Liver (tissue), 9 donors: ENCODE measurements around the gene SLC29A3. TPM values are rescaled to one million over a fixed set of nuclear protein-coding genes. Genes with fewer than 3 reads are reported as not detected.

Experiments
- DNase-seq: peaks from one replicate; pipeline ENCODE4 v3.0.0-alpha.2; 2017; ENCODE audit warnings: low spot score
- H3K27ac ChIP-seq, 2 donors: one replicate each; pipeline ENCODE4 v1.7.0; 2013; ENCODE audit warnings: inconsistent platforms in 2 of 2, low read length in 2 of 2, control low read depth in 1 of 2, low read depth in 1 of 2, mild to moderate bottlenecking in 1 of 2
- H3K27me3 ChIP-seq, 4 donors: one replicate each; pipeline versions ENCODE4 v1.6.1 to v1.7.0; 2013; ENCODE audit warnings: low read length in 3 of 4, inconsistent platforms in 1 of 4, mild to moderate bottlenecking in 1 of 4, moderate library complexity in 1 of 4; ENCODE audit not compliant: control insufficient read depth in 4 of 4, insufficient read depth in 4 of 4
- H3K36me3 ChIP-seq, 4 donors: one replicate each; pipeline versions ENCODE4 v1.6.1 to v1.7.0; 2013; ENCODE audit warnings: low read length in 3 of 4, mild to moderate bottlenecking in 3 of 4, low read depth in 1 of 4, moderate library complexity in 1 of 4; ENCODE audit not compliant: control insufficient read depth in 4 of 4, insufficient read depth in 3 of 4
- H3K4me1 ChIP-seq, 4 donors: one replicate each; pipeline versions ENCODE4 v1.6.1 to v1.7.0; 2013; ENCODE audit warnings: low read length in 3 of 4, mild to moderate bottlenecking in 3 of 4, moderate library complexity in 1 of 4; ENCODE audit not compliant: control insufficient read depth in 4 of 4, insufficient read depth in 4 of 4
- H3K4me3 ChIP-seq, 3 donors: one replicate each; pipeline versions ENCODE4 v1.6.1 to v1.7.0; 2013; ENCODE audit warnings: low read length in 3 of 3, control low read depth in 1 of 3, low read depth in 1 of 3, mild to moderate bottlenecking in 1 of 3
- H3K9ac ChIP-seq, 2 donors: one replicate each; pipeline ENCODE4 v1.7.0; 2013; ENCODE audit warnings: low read length in 2 of 2, mild to moderate bottlenecking in 2 of 2, moderate library complexity in 2 of 2, control low read depth in 1 of 2, low read depth in 1 of 2
- H3K9me3 ChIP-seq, 4 donors: one replicate each; pipeline versions ENCODE4 v1.6.1 to v1.7.0; 2013; ENCODE audit warnings: low read length in 3 of 4; ENCODE audit not compliant: control insufficient read depth in 4 of 4
- FOXA1 ChIP-seq: IDR thresholded peaks from 2 replicates; pipeline ENCODE4 v1.6.1; 2016; ENCODE audit warnings: antibody characterized with exemption
- FOXA2 ChIP-seq: IDR thresholded peaks from 2 replicates; pipeline ENCODE4 v1.6.1; 2016; ENCODE audit warnings: antibody characterized with exemption
- GABPA ChIP-seq, 2 donors: IDR thresholded peaks in 1 of 2; conservative IDR thresholded peaks in 1 of 2; 2 replicates each; pipeline ENCODE4 v1.6.1; 2016; ENCODE audit warnings: antibody characterized with exemption in 2 of 2, mild to moderate bottlenecking in 1 of 2, moderate library complexity in 1 of 2
- HNF4A ChIP-seq, 2 donors: conservative IDR thresholded peaks; 2 replicates each; pipeline ENCODE4 v1.6.1; 2016; ENCODE audit warnings: antibody characterized with exemption in 2 of 2, mild to moderate bottlenecking in 2 of 2
- HNF4G ChIP-seq: IDR thresholded peaks from 2 replicates; pipeline ENCODE4 v1.6.1; 2016; ENCODE audit warnings: antibody characterized with exemption
- JUND ChIP-seq, 2 donors: IDR thresholded peaks; 2 replicates each; pipeline ENCODE4 v1.6.1; 2016; ENCODE audit warnings: antibody characterized with exemption in 2 of 2
- NR2F2 ChIP-seq: IDR thresholded peaks from 2 replicates; pipeline ENCODE4 v1.6.1; 2016; ENCODE audit warnings: antibody characterized with exemption
- RAD21 ChIP-seq, 2 donors: IDR thresholded peaks; 2 replicates each; pipeline ENCODE4 v1.6.1; 2016; ENCODE audit warnings: antibody characterized with exemption in 2 of 2, mild to moderate bottlenecking in 2 of 2
- RXRA ChIP-seq, 2 donors: IDR thresholded peaks; 2 replicates each; pipeline ENCODE4 v1.6.1; 2017 to 2018; ENCODE audit warnings: antibody characterized with exemption in 2 of 2, mild to moderate bottlenecking in 1 of 2
- SP1 ChIP-seq: IDR thresholded peaks from 2 replicates; pipeline ENCODE4 v1.6.1; 2018; ENCODE audit warnings: antibody characterized with exemption, mild to moderate bottlenecking
- TAF1 ChIP-seq: conservative IDR thresholded peaks from 2 replicates; pipeline ENCODE4 v1.6.1; 2016; ENCODE audit warnings: antibody characterized with exemption, mild to moderate bottlenecking
- YY1 ChIP-seq: IDR thresholded peaks from 2 replicates; pipeline ENCODE4 v1.6.1; 2016; ENCODE audit warnings: antibody characterized with exemption, mild to moderate bottlenecking
- WGBS: extraction: QIAGEN DNeasy Blood & Tissue Kit; methylation state at CpG from one replicate; pipeline ENCODE4 v1.1.7; 2013; 5-methylcytosine and 5-hydroxymethylcytosine counted together
- polyA plus RNA-seq, 2 donors: library from polyadenylated mRNA; stranded (reverse) in 1 of 2; unstranded in 1 of 2; fragments of 200-250 nt in 1 of 2; fragments of >200 nt in 1 of 2; fragmentation: Nextera tagmentation in 1 of 2; extraction: Ambion mirVana in 1 of 2; gene quantifications; one replicate each; pipeline versions ENCODE4 v1.2.1 to v1.2.3, GENCODE V29; 2013 to 2015
- total RNA-seq, 2 donors: library from RNA; depleted of rRNA; stranded (reverse); fragments of >200 nt; gene quantifications; one replicate each; pipeline ENCODE4 v1.2.3, GENCODE V29; 2014
- TF ChIP-seq, protein P1 (sequence below): IDR thresholded peaks from 2 replicates; pipeline ENCODE4 v1.6.1; 2016; ENCODE audit warnings: antibody characterized with exemption
- TF ChIP-seq, protein P2 (sequence below): fragments of 150-350 bp; IDR thresholded peaks from 2 replicates; pipeline ENCODE4 v1.5.1; 2017; ENCODE audit warnings: improper control_type of control experiment, low read depth, low read length; ENCODE audit not compliant: missing input control
- TF ChIP-seq, protein P3 (sequence below): IDR thresholded peaks from 2 replicates; pipeline ENCODE4 v1.6.1; 2016; ENCODE audit warnings: antibody characterized with exemption, mild to moderate bottlenecking
- TF ChIP-seq, protein P4 (sequence below): IDR thresholded peaks from 2 replicates; pipeline ENCODE4 v1.6.1; 2016; ENCODE audit warnings: antibody characterized with exemption
- TF ChIP-seq, protein P5 (sequence below): IDR thresholded peaks from 2 replicates; pipeline ENCODE4 v1.6.1; 2016; ENCODE audit warnings: antibody characterized with exemption
- donor health status: healthy.
- donor health status: healthy.
- donor health status: healthy.
- donor health status: healthy.
- donor health status: healthy.

The SLC29A3 gene
- total and polyA plus RNA-seq, 4 donors: 3.1 to 11.9 (median 5.3) TPM

DNA sequence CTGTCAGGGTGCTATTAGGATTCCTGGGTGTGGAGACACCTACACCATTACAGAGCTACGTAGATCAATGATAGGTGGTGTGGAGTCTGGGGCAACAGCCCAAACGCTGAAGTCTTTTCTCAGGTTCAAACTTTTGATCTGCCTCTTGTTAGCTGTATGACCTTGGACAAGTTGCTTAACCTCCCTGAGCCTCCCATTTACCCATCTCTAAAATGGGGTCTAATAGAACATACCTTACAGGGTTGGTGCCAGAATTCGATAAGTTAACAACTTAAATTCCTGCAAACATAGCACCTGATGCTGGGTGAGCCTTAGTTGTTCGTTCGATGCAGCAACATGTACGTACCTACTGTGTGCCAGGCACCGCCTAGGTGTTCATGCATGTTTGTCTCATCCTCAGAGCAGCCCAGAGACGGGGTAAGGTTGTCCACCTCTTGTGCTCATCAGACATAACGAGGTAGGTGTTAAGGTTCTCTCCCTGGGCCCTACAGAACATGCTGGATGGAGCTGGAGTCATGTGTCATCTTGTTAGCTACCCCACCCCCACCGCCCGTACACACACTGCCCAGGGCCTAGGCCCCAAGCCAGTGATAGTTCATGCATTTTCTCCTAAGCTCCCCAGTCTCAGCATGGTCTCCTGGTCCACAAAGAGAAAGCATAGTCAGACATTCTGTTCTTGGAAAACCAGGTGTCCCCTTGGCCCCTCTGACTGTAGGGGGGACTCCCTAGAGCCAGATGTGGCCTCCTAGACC, 41.0 kb upstream of the SLC29A3 start:
- DNase-seq: no peak
- Histone ChIP-seq H3K9ac (no peak overlapping the region), H3K4me1 (peaks cover 0 to 4% (median 0%) of the 10 kb centered on the region in 4 donors), H3K9me3 (no peaks in the 10 kb centered on the region), H3K36me3 (no peaks in the 10 kb centered on the region), H3K27me3 (no peaks in the 10 kb centered on the region), H3K4me3 (no peak overlapping the region), H3K27ac (no peak overlapping the region)
- WGBS: 89% methylated on average over 11 of the region's 11 CpGs
- TF ChIP-seq JUND (IDR thresholded peaks at IDR 0.05) (no peak), FOXA2 (no peak), HNF4G (no peak), HNF4A (conservative IDR thresholded peaks at IDR 0.05) (no peak), NR2F2 (no peak), GABPA (IDR thresholded peaks at IDR 0.05 in 1 of 2, conservative IDR thresholded peaks at IDR 0.05 in 1 of 2) (no peak), RAD21 (IDR thresholded peaks at IDR 0.05) (no peak), YY1 (no peak), FOXA1 (no peak), RXRA (IDR thresholded peaks at IDR 0.05) (no peak), TAF1 (no peak), SP1 (no peak)
- TF ChIP-seq, protein P1, sequence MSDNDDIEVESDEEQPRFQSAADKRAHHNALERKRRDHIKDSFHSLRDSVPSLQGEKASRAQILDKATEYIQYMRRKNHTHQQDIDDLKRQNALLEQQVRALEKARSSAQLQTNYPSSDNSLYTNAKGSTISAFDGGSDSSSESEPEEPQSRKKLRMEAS: no peak
- TF ChIP-seq, protein P2, sequence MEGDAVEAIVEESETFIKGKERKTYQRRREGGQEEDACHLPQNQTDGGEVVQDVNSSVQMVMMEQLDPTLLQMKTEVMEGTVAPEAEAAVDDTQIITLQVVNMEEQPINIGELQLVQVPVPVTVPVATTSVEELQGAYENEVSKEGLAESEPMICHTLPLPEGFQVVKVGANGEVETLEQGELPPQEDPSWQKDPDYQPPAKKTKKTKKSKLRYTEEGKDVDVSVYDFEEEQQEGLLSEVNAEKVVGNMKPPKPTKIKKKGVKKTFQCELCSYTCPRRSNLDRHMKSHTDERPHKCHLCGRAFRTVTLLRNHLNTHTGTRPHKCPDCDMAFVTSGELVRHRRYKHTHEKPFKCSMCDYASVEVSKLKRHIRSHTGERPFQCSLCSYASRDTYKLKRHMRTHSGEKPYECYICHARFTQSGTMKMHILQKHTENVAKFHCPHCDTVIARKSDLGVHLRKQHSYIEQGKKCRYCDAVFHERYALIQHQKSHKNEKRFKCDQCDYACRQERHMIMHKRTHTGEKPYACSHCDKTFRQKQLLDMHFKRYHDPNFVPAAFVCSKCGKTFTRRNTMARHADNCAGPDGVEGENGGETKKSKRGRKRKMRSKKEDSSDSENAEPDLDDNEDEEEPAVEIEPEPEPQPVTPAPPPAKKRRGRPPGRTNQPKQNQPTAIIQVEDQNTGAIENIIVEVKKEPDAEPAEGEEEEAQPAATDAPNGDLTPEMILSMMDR: no peak
- TF ChIP-seq, protein P3, sequence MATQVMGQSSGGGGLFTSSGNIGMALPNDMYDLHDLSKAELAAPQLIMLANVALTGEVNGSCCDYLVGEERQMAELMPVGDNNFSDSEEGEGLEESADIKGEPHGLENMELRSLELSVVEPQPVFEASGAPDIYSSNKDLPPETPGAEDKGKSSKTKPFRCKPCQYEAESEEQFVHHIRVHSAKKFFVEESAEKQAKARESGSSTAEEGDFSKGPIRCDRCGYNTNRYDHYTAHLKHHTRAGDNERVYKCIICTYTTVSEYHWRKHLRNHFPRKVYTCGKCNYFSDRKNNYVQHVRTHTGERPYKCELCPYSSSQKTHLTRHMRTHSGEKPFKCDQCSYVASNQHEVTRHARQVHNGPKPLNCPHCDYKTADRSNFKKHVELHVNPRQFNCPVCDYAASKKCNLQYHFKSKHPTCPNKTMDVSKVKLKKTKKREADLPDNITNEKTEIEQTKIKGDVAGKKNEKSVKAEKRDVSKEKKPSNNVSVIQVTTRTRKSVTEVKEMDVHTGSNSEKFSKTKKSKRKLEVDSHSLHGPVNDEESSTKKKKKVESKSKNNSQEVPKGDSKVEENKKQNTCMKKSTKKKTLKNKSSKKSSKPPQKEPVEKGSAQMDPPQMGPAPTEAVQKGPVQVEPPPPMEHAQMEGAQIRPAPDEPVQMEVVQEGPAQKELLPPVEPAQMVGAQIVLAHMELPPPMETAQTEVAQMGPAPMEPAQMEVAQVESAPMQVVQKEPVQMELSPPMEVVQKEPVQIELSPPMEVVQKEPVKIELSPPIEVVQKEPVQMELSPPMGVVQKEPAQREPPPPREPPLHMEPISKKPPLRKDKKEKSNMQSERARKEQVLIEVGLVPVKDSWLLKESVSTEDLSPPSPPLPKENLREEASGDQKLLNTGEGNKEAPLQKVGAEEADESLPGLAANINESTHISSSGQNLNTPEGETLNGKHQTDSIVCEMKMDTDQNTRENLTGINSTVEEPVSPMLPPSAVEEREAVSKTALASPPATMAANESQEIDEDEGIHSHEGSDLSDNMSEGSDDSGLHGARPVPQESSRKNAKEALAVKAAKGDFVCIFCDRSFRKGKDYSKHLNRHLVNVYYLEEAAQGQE: no peak
- TF ChIP-seq, protein P4, sequence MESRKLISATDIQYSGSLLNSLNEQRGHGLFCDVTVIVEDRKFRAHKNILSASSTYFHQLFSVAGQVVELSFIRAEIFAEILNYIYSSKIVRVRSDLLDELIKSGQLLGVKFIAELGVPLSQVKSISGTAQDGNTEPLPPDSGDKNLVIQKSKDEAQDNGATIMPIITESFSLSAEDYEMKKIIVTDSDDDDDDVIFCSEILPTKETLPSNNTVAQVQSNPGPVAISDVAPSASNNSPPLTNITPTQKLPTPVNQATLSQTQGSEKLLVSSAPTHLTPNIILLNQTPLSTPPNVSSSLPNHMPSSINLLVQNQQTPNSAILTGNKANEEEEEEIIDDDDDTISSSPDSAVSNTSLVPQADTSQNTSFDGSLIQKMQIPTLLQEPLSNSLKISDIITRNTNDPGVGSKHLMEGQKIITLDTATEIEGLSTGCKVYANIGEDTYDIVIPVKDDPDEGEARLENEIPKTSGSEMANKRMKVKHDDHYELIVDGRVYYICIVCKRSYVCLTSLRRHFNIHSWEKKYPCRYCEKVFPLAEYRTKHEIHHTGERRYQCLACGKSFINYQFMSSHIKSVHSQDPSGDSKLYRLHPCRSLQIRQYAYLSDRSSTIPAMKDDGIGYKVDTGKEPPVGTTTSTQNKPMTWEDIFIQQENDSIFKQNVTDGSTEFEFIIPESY: no peak
- TF ChIP-seq, protein P5, sequence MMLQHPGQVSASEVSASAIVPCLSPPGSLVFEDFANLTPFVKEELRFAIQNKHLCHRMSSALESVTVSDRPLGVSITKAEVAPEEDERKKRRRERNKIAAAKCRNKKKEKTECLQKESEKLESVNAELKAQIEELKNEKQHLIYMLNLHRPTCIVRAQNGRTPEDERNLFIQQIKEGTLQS: no peak
